CD14-positive monocyte (primary cell): ENCODE results near the gene TRAF3. TPM values are rescaled to one million over a fixed set of nuclear protein-coding genes. Genes with fewer than 3 reads are reported as not detected.

Experiments used
- DNase-seq, 3 donors: peaks; one replicate each; pipeline ENCODE4 v3.0.0-alpha.2; 2011 to 2022
- H2AFZ ChIP-seq: 2 replicates; pipeline ENCODE4 v1.6.0; 2012; ENCODE audit warnings: mild to moderate bottlenecking, low read depth, low read length, inconsistent platforms; ENCODE audit not compliant: insufficient read depth, poor library complexity, severe bottlenecking
- H3K27ac ChIP-seq, 2 donors: 1 replicate in 1 of 2; 2 replicates in 1 of 2; pipeline ENCODE4 v1.5.1; 2012 to 2013; ENCODE audit warnings: low read length in 2 of 2, control low read depth in 1 of 2, inconsistent platforms in 1 of 2, low read depth in 1 of 2, mild to moderate bottlenecking in 1 of 2
- H3K27me3 ChIP-seq, 2 donors: one replicate each; pipeline versions ENCODE4 v1.6.0 to v1.6.1; 2011 to 2013; ENCODE audit warnings: low read length in 2 of 2; ENCODE audit not compliant: control insufficient read depth in 2 of 2, insufficient read depth in 2 of 2
- H3K36me3 ChIP-seq, 2 donors: replicated peaks in 1 of 2; 1 replicate in 1 of 2; 2 replicates in 1 of 2; pipeline versions ENCODE4 v1.5.1 to v1.6.1; 2012 to 2013; ENCODE audit warnings: low read length in 2 of 2, control low read depth in 1 of 2, inconsistent platforms in 1 of 2, mild to moderate bottlenecking in 1 of 2; ENCODE audit not compliant: insufficient read depth in 2 of 2, control insufficient read depth in 1 of 2
- H3K4me1 ChIP-seq, 2 donors: 1 replicate in 1 of 2; 2 replicates in 1 of 2; pipeline versions ENCODE4 v1.5.1 to v1.6.1; 2012 to 2013; ENCODE audit warnings: low read length in 2 of 2, control low read depth in 1 of 2, inconsistent platforms in 1 of 2, mild to moderate bottlenecking in 1 of 2, moderate library complexity in 1 of 2; ENCODE audit not compliant: insufficient read depth in 2 of 2, control insufficient read depth in 1 of 2
- H3K4me2 ChIP-seq: replicated peaks from 2 replicates; pipeline ENCODE3; 2012; ENCODE audit warnings: low read length, moderate library complexity, mild to moderate bottlenecking; ENCODE audit not compliant: poor library complexity, severe bottlenecking; ENCODE audit errors: extremely low read depth
- H3K4me3 ChIP-seq, 3 experiments: fragments of 200-600 bp in 1 of 3; sonication (generic) in 1 of 3; replicated peaks in 1 of 3; 1 replicate in 2 of 3; 2 replicates in 1 of 3; pipeline ENCODE4 v1.5.1; 2011 to 2013; ENCODE audit warnings: low read length in 3 of 3, mild to moderate bottlenecking in 3 of 3, control low read depth in 2 of 3, low read depth in 2 of 3, inconsistent platforms in 1 of 3, moderate library complexity in 1 of 3
- H3K79me2 ChIP-seq: 2 replicates; pipeline ENCODE4 v1.6.0; 2012; ENCODE audit warnings: mild to moderate bottlenecking, control low read depth, inconsistent platforms, low read length, moderate library complexity; ENCODE audit not compliant: insufficient read depth
- H3K9ac ChIP-seq: 2 replicates; pipeline ENCODE4 v1.6.0; 2017; ENCODE audit warnings: low read length, mild to moderate bottlenecking; ENCODE audit not compliant: insufficient read depth, poor library complexity, severe bottlenecking
- H3K9me3 ChIP-seq, 2 donors: replicated peaks in 1 of 2; 1 replicate in 1 of 2; 2 replicates in 1 of 2; pipeline versions ENCODE4 v1.5.1 to v1.6.1; 2012 to 2013; ENCODE audit warnings: low read length in 2 of 2, control low read depth in 1 of 2; ENCODE audit not compliant: control insufficient read depth in 1 of 2, insufficient read depth in 1 of 2
- H4K20me1 ChIP-seq: 2 replicates; pipeline ENCODE4 v1.6.0; 2012; ENCODE audit warnings: mild to moderate bottlenecking, low read length, control low read depth, moderate library complexity; ENCODE audit not compliant: insufficient read depth
- H3K27ac Mint-ChIP-seq, 7 donors: one replicate each; pipeline ENCODE4 v1.8.0; 2020; ENCODE audit warnings: mild to moderate bottlenecking in 7 of 7, mixed read lengths in 7 of 7, moderate library complexity in 6 of 7, inconsistent platforms in 2 of 7
- H3K27me3 Mint-ChIP-seq, 3 donors: one replicate each; pipeline ENCODE4 v1.8.0; 2021 to 2022; ENCODE audit warnings: low read depth in 3 of 3, mild to moderate bottlenecking in 3 of 3, mixed read lengths in 3 of 3, moderate library complexity in 3 of 3, inconsistent platforms in 1 of 3
- H3K36me3 Mint-ChIP-seq, 2 donors: one replicate each; pipeline ENCODE4 v1.8.0; 2020; ENCODE audit warnings: mixed read lengths in 2 of 2, inconsistent platforms in 1 of 2, mild to moderate bottlenecking in 1 of 2
- H3K4me1 Mint-ChIP-seq: one replicate; pipeline ENCODE4 v1.8.0; 2020; ENCODE audit warnings: mild to moderate bottlenecking, mixed read lengths
- H3K4me3 Mint-ChIP-seq, 2 donors: one replicate each; pipeline ENCODE4 v1.8.0; 2020; ENCODE audit warnings: mild to moderate bottlenecking in 2 of 2, mixed read lengths in 2 of 2, moderate library complexity in 1 of 2
- H3K9me3 Mint-ChIP-seq, 7 donors: one replicate each; pipeline ENCODE4 v1.8.0; 2020 to 2022; ENCODE audit warnings: mixed read lengths in 7 of 7, mild to moderate bottlenecking in 6 of 7, moderate library complexity in 6 of 7, inconsistent platforms in 2 of 7
- WGBS: methylation state at CpG from one replicate; pipeline ENCODE4 v1.1.5; 2013; ENCODE audit warnings: missing lambda C conversion rate; ENCODE audit not compliant: insufficient coverage; 5-methylcytosine and 5-hydroxymethylcytosine counted together
- intact Hi-C, 2 donors: fragments of 100-400 bp; cut with micrococcal nuclease; formaldehyde crosslinking; loops; one replicate each; pipeline versions ENCODE4 v1.15.0 to v1.15.1; 2023
- polyA plus RNA-seq, 3 donors: library from polyadenylated mRNA; depleted of rRNA in 1 of 3; unstranded in 2 of 3; stranded (reverse) in 1 of 3; fragments of 300-500 nt in 2 of 3; fragments of >200 nt in 1 of 3; fragmentation: Illumina TruSeq in 2 of 3; gene quantifications; 1 replicate in 2 of 3; 2 replicates in 1 of 3; pipeline ENCODE4 v1.2.3, GENCODE V29; 2012 to 2021
- TF ChIP-seq, protein P1 (sequence below): fragments of 200-600 bp; IDR thresholded peaks from one replicate; pipeline ENCODE4 v1.8.0; 2022; ENCODE audit warnings: antibody characterized with exemption, mild to moderate bottlenecking

Gene TRAF3
- polyA plus RNA-seq, 3 donors, result 12.0 to 37.6 (median 17.3) TPM

DNA sequence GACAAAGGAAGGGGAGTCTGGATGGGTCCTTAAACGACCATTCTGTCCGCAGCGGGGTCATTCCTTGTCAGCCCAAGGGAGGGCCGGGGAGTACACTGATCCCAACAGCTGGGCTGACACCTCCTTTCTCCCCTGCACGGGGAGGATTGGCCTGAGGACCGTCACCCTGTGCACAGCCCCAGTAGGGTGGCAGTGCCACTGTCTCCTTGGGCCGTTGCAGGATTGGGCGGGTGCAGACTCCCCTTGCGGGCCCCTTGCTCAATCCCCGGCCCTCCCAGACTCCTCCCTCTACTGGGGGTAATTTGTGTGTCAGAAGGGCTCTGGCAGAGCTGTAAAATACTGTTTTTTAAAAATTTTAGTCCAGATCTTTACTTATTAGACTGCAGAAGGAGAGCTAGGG, 132.7 kb downstream of the TRAF3 start:
- Mint-ChIP-seq H3K27ac (peak overlapping the region in 1 of 7 donors; percentile 26), H3K9me3 (peaks cover 0 to 4% (median 0%) of the 10 kb centered on the region in 7 donors), H3K4me1 (no peaks in the 10 kb centered on the region), H3K27me3 (peaks cover 0 to 2% (median 0%) of the 10 kb centered on the region in 3 donors), H3K36me3 (peaks cover 33 to 53% of the 10 kb centered on the region in 2 donors), H3K4me3 (no peak overlapping the region)
- intact Hi-C loops, result no loop called here
- Histone ChIP-seq H3K9me3 (no peaks in the 10 kb centered on the region), H3K4me2 (no peak overlapping the region), H2AFZ (no peak overlapping the region), H4K20me1 (peaks cover 49% of the 10 kb centered on the region), H3K9ac (no peak overlapping the region), H3K4me1 (no peaks in the 10 kb centered on the region), H3K27me3 (no peaks in the 10 kb centered on the region), H3K79me2 (no peaks in the 10 kb centered on the region), H3K36me3 (peaks cover 23 to 55% of the 10 kb centered on the region in 2 donors), H3K27ac (no peak overlapping the region), H3K4me3 (no peak overlapping the region)
- TF ChIP-seq, protein P1, sequence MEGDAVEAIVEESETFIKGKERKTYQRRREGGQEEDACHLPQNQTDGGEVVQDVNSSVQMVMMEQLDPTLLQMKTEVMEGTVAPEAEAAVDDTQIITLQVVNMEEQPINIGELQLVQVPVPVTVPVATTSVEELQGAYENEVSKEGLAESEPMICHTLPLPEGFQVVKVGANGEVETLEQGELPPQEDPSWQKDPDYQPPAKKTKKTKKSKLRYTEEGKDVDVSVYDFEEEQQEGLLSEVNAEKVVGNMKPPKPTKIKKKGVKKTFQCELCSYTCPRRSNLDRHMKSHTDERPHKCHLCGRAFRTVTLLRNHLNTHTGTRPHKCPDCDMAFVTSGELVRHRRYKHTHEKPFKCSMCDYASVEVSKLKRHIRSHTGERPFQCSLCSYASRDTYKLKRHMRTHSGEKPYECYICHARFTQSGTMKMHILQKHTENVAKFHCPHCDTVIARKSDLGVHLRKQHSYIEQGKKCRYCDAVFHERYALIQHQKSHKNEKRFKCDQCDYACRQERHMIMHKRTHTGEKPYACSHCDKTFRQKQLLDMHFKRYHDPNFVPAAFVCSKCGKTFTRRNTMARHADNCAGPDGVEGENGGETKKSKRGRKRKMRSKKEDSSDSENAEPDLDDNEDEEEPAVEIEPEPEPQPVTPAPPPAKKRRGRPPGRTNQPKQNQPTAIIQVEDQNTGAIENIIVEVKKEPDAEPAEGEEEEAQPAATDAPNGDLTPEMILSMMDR, result no peak
- no peak for DNase-seq
- 95% methylated on average over 4 of the region's 10 CpGs for WGBS

DNA sequence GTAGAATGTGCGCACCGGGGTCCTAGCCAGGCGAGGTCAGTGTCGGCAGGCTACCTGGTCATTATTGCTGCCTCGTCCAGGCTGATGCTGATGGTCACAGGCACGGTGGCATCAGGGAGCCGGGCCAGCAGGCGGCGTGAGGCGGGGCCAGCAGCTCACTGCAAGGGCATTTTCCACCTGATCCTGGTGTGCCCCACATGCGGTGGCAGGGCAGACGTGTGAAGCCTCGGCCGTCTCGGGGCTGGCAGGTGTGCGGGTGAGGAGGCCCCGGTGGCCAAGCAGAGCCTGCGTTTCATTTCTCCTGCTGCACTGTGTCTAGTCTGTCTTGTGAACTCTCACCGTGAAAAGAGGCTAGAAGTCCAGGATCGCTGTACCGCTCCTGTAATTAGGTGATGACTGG, 133.2 kb downstream of the TRAF3 start:
- Histone ChIP-seq H3K27me3 (no peaks in the 10 kb centered on the region), H3K4me1 (no peaks in the 10 kb centered on the region), H3K9ac (no peak overlapping the region), H3K79me2 (no peaks in the 10 kb centered on the region), H4K20me1 (peaks cover 49% of the 10 kb centered on the region), H3K27ac (no peak overlapping the region), H3K36me3 (peaks cover 17 to 50% of the 10 kb centered on the region in 2 donors), H3K4me2 (no peak overlapping the region), H3K9me3 (no peaks in the 10 kb centered on the region), H3K4me3 (no peak overlapping the region), H2AFZ (no peak overlapping the region)
- TF ChIP-seq, protein P1, result no peak
- H3K36me3 Mint-ChIP-seq, result peaks cover 27 to 48% of the 10 kb centered on the region in 2 donors
- H3K27me3 Mint-ChIP-seq, result peaks cover 0 to 2% (median 0%) of the 10 kb centered on the region in 3 donors
- DNase-seq, result no peak
- H3K4me1 Mint-ChIP-seq, result no peaks in the 10 kb centered on the region
- H3K9me3 Mint-ChIP-seq, result peaks cover 0 to 4% (median 0%) of the 10 kb centered on the region in 7 donors
- intact Hi-C loops, result no loop called here
- H3K27ac Mint-ChIP-seq, result peak overlapping the region in 1 of 7 donors; percentile 33
- peak overlapping the region in 1 of 2 donors; percentile 43 for H3K4me3 Mint-ChIP-seq
- 96% methylated on average over 18 of the region's 21 CpGs for WGBS
